Measurements from ENCODE around the gene CBS. TPM values are rescaled to one million over a fixed set of nuclear protein-coding genes. Genes with fewer than 3 reads are reported as not detected.

CBS gene
- total and polyA plus RNA-seq, 2 of the 13 experiments (the other 11 are each of a cell fraction or from before 2014, with no cell fraction given), result 64.7 to 99.3 TPM

GRCh38 chr21:43023175-43023574 is 52.5 kb downstream of the CBS start:
- ATAC-seq (no peak), DNase-seq (ENCODE audit: low spot score) (no peak), FAIRE-seq (no peak)
- H3K9ac ChIP-seq (ENCODE audit: insufficient read depth, low read depth, low read length), result no peak overlapping the region
- ChIA-PET POLR2A (no interaction called here), CTCF (ENCODE audit: low intra/inter-chr PET ratio, low total read pairs) (no interaction called here)
- H3K4me1 ChIP-seq (ENCODE audit: insufficient read depth, low read length), result no peaks in the 10 kb centered on the region
- H2AFZ ChIP-seq (ENCODE audit: low read length), result no peak overlapping the region
- WGBS (ENCODE audit: low lambda C conversion rate), result 95% methylated on average over 8 of the region's 8 CpGs
- no peak overlapping the region for H3K4me3 ChIP-seq (replicated peaks in 1 of 3; ENCODE audit: insufficient read depth in 1 of 3, low read depth in 2 of 3, low read length in 3 of 3)
- H3K27me3 ChIP-seq (ENCODE audit: control insufficient read depth in 1 of 2, insufficient read depth in 2 of 2, low read length in 2 of 2), result no peaks in the 10 kb centered on the region
- intact Hi-C loops (cut with micrococcal nuclease; ENCODE audit: unreplicated experiment) (no loop called here), in situ Hi-C loops (cut with HindIII; ENCODE audit: extremely low pct_ligation_motif_present, low pct_unique_long_range_greater_than_20kb) (no loop called here)
- H3K79me2 ChIP-seq (ENCODE audit: insufficient read depth, low read length), result no peaks in the 10 kb centered on the region
- no peak overlapping the region for H3K4me2 ChIP-seq (ENCODE audit: low read depth, low read length)
- H3K9me3 ChIP-seq (ENCODE audit: low read length), result no peaks in the 10 kb centered on the region
- H3K27ac ChIP-seq (ENCODE audit: extremely low read length, insufficient read depth, low read length), result no peak overlapping the region
- no peaks in the 10 kb centered on the region for H4K20me1 ChIP-seq (ENCODE audit: insufficient read depth, low read length)
- H3K36me3 ChIP-seq (replicated peaks in 1 of 2; ENCODE audit: control insufficient read depth in 1 of 2, insufficient read depth in 2 of 2, low read length in 2 of 2), result peaks cover 14 to 38% of the 10 kb centered on the region in 2 experiments; a peak in 4 of 5 replicates
- no TSS peak for BruUV-seq (replicated peaks)
- TF ChIP-seq ZNF10 (CRISPR knock-in tag; IDR thresholded peaks at IDR 0.05; ENCODE audit: borderline replicate concordance, low read depth) (no peak), ZFP41 (CRISPR knock-in tag; IDR thresholded peaks at IDR 0.05; ENCODE audit: borderline replicate concordance) (no peak), TP53 (CRISPR knock-in tag; conservative IDR thresholded peaks at IDR 0.05) (no peak), EP300 (IDR thresholded peaks at IDR 0.05; ENCODE audit: low read depth in 2 of 2, low read length in 2 of 2) (no peak), EP300 (CRISPR knock-in tag; IDR thresholded peaks at IDR 0.05; ENCODE audit: borderline replicate concordance) (no peak), JUNB (CRISPR knock-in tag; IDR thresholded peaks at IDR 0.05; ENCODE audit: borderline replicate concordance) (no peak), ZMAT5 (CRISPR knock-in tag; IDR thresholded peaks at IDR 0.05; ENCODE audit: borderline replicate concordance, low read depth) (no peak), GTF2F1 (IDR thresholded peaks at IDR 0.05; ENCODE audit: low read length) (no peak), ZNF773 (CRISPR knock-in tag; IDR thresholded peaks at IDR 0.05; ENCODE audit: borderline replicate concordance) (no peak), KDM4B (CRISPR knock-in tag; IDR thresholded peaks at IDR 0.05) (no peak), TFDP2 (CRISPR knock-in tag; IDR thresholded peaks at IDR 0.05) (no peak), ZNF543 (CRISPR knock-in tag; IDR thresholded peaks at IDR 0.05) (no peak), ZNF766 (CRISPR knock-in tag; IDR thresholded peaks at IDR 0.05; ENCODE audit: borderline replicate concordance) (no peak), ARNTL (CRISPR knock-in tag; IDR thresholded peaks at IDR 0.05) (no peak), SUZ12 (IDR thresholded peaks at IDR 0.05; ENCODE audit: low read depth, low read length) (no peak), ZNF724P (CRISPR knock-in tag; IDR thresholded peaks at IDR 0.05; ENCODE audit: borderline replicate concordance) (no peak), ZSCAN31 (CRISPR knock-in tag; IDR thresholded peaks at IDR 0.05; ENCODE audit: low read depth) (no peak)
